ENCODE results near the gene GPR61.

DNA sequence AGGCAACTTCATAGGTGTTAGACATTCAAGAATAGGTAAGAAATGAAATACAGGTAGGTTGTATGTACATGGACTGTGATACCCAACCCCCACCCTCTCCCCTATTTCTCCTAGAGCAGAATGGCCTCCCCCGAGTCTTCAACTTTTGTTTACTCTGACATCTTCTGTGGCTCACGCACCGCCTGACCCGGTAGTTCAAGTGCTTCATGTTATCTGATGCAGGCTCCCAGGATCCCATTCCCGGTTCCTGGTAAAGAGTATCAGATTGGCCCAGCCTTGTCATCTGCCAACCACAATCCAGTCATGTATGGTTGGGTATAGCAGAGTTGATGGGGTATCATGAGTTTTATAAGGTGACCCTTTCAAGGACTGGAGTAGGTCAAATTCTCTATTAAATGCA is 17.8 kb downstream of the GPR61 start:
- TF ChIP-seq, protein P1, sequence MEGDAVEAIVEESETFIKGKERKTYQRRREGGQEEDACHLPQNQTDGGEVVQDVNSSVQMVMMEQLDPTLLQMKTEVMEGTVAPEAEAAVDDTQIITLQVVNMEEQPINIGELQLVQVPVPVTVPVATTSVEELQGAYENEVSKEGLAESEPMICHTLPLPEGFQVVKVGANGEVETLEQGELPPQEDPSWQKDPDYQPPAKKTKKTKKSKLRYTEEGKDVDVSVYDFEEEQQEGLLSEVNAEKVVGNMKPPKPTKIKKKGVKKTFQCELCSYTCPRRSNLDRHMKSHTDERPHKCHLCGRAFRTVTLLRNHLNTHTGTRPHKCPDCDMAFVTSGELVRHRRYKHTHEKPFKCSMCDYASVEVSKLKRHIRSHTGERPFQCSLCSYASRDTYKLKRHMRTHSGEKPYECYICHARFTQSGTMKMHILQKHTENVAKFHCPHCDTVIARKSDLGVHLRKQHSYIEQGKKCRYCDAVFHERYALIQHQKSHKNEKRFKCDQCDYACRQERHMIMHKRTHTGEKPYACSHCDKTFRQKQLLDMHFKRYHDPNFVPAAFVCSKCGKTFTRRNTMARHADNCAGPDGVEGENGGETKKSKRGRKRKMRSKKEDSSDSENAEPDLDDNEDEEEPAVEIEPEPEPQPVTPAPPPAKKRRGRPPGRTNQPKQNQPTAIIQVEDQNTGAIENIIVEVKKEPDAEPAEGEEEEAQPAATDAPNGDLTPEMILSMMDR (IDR thresholded peaks at IDR 0.05; ENCODE audit: low read length): no peak
- TF ChIP-seq EZH2 (IDR thresholded peaks at IDR 0.05; ENCODE audit: borderline replicate concordance, low read length): no peak
